Endothelial cell of umbilical vein (primary cell): ENCODE data around the gene CFAP46. TPM values are rescaled to one million over a fixed set of nuclear protein-coding genes. Genes with fewer than 3 reads are reported as not detected.

ENCODE experiments used
- BruUV-seq: library from RNA; stranded (reverse); fragments of 400-500 nt; replicated peaks from 2 replicates; lab custom pipeline; 2021; lab: Mats Ljungman, UMichigan
- CTCF ChIA-PET: fragments of 300-600, 350-600 bp; sonication (Branson Sonifier 250); formaldehyde crosslinking; loops from one replicate; lab custom pipeline; 2021; ENCODE audit warnings: antibody characterized with exemption, inconsistent platforms; lab: Charles Lee
- POLR2A ChIA-PET: fragments of 300-600, 350-600 bp; sonication (Branson Sonifier 250); formaldehyde crosslinking; loops from one replicate; lab custom pipeline; 2021; ENCODE audit warnings: antibody characterized with exemption, inconsistent platforms; lab: Charles Lee
- DNase-seq: peaks from one replicate; pipeline ENCODE4 v3.0.0-alpha.2; 2011; ENCODE audit warnings: low read depth, low spot score
- FAIRE-seq: peaks from 2 replicates; lab custom pipeline; 2011; peaks lifted over from hg19 to GRCh38; lab: Jason Lieb, UNC
- H2AFZ ChIP-seq: 2 replicates; pipeline ENCODE4 v1.6.0; 2012; ENCODE audit warnings: low read depth, low read length, control low read depth, inconsistent platforms
- H3K27ac ChIP-seq: 2 replicates; pipeline ENCODE4 v1.5.1; 2011; ENCODE audit warnings: low read depth, mild to moderate bottlenecking, control low read depth, low read length, moderate library complexity; ENCODE audit not compliant: insufficient read depth
- H3K27me3 ChIP-seq, 2 experiments: 2 replicates each; pipeline versions ENCODE4 v1.6.0 to v1.6.1; 2011; ENCODE audit warnings: low read length in 2 of 2, mixed read lengths in 1 of 2; ENCODE audit not compliant: control insufficient read depth in 2 of 2, insufficient read depth in 2 of 2
- H3K36me3 ChIP-seq, 2 experiments: 2 replicates in 1 of 2; 3 replicates in 1 of 2; pipeline ENCODE4 v1.5.1; 2011; ENCODE audit warnings: low read length in 2 of 2, mild to moderate bottlenecking in 1 of 2, moderate library complexity in 1 of 2; ENCODE audit not compliant: control insufficient read depth in 2 of 2, insufficient read depth in 2 of 2; ENCODE audit errors: extremely low read depth in 1 of 2
- H3K4me1 ChIP-seq: 3 replicates; pipeline ENCODE4 v1.5.1; 2011; ENCODE audit warnings: mild to moderate bottlenecking, low read length; ENCODE audit not compliant: control insufficient read depth, insufficient read depth; ENCODE audit errors: extremely low read depth
- H3K4me2 ChIP-seq: 2 replicates; pipeline ENCODE4 v1.6.1; 2011; ENCODE audit warnings: low read length, control low read depth, mixed read lengths; ENCODE audit not compliant: insufficient read depth
- H3K4me3 ChIP-seq, 3 experiments: fragments of 200-600 bp in 1 of 3; sonication (generic), shearing (Covaris generic) in 1 of 3; replicated peaks in 1 of 3; 2 replicates each; pipeline ENCODE4 v1.5.1; 2011 to 2016; ENCODE audit warnings: control low read depth in 3 of 3, low read length in 3 of 3, mild to moderate bottlenecking in 2 of 3, inconsistent platforms in 1 of 3, low read depth in 1 of 3, moderate library complexity in 1 of 3; ENCODE audit not compliant: insufficient read depth in 1 of 3
- H3K79me2 ChIP-seq: 2 replicates; pipeline ENCODE4 v1.6.0; 2012; ENCODE audit warnings: low read length, inconsistent platforms; ENCODE audit not compliant: control insufficient read depth, insufficient read depth
- H3K9ac ChIP-seq: replicated peaks from 2 replicates; pipeline ENCODE3; 2011; ENCODE audit warnings: low read length, control low read depth; ENCODE audit not compliant: insufficient read depth; ENCODE audit errors: extremely low read depth
- H3K9me1 ChIP-seq: replicated peaks from 3 replicates; pipeline ENCODE4 v1.6.0; 2011; ENCODE audit warnings: mild to moderate bottlenecking, low read length; ENCODE audit not compliant: control insufficient read depth, insufficient read depth; ENCODE audit errors: extremely low read depth
- H3K9me3 ChIP-seq: replicated peaks from 2 replicates; pipeline ENCODE4 v1.5.1; 2012; ENCODE audit warnings: low read length, inconsistent platforms; ENCODE audit not compliant: control insufficient read depth, insufficient read depth
- H4K20me1 ChIP-seq: replicated peaks from 2 replicates; pipeline ENCODE3; 2011; ENCODE audit warnings: mild to moderate bottlenecking, low read length; ENCODE audit not compliant: control insufficient read depth, insufficient read depth; ENCODE audit errors: extremely low read depth
- CTCF ChIP-seq, 2 donors: IDR thresholded peaks; 1 replicate in 1 of 2; 2 replicates in 1 of 2; pipeline ENCODE4 v1.5.1; 2011; ENCODE audit warnings: low read length in 2 of 2, mild to moderate bottlenecking in 2 of 2, moderate library complexity in 2 of 2, control low read depth in 1 of 2, inconsistent platforms in 1 of 2, low read depth in 1 of 2; ENCODE audit not compliant: insufficient read depth in 1 of 2; ENCODE audit errors: extremely low read depth in 1 of 2
- EZH2 ChIP-seq: IDR thresholded peaks from 2 replicates; pipeline ENCODE4 v1.6.1; 2012; ENCODE audit warnings: borderline replicate concordance, low read depth, mild to moderate bottlenecking, moderate library complexity, low read length, inconsistent platforms; ENCODE audit not compliant: severe bottlenecking
- FOS ChIP-seq: IDR thresholded peaks from 2 replicates; pipeline ENCODE4 v1.6.1; 2011; ENCODE audit warnings: mild to moderate bottlenecking, low read length, moderate library complexity, borderline replicate concordance; ENCODE audit not compliant: insufficient read depth
- JUN ChIP-seq: IDR thresholded peaks from 2 replicates; pipeline ENCODE4 v1.6.1; 2011; ENCODE audit warnings: borderline replicate concordance, low read depth; ENCODE audit not compliant: insufficient read length, insufficient read depth
- MYC ChIP-seq: IDR thresholded peaks from one replicate; pipeline ENCODE4 v1.6.1; 2011; ENCODE audit warnings: mild to moderate bottlenecking, low read depth, low read length
- POLR2A ChIP-seq: IDR thresholded peaks from 2 replicates; pipeline ENCODE4 v1.6.1; 2012; ENCODE audit warnings: low read depth, mild to moderate bottlenecking, control low read depth, low read length
- POLR2AphosphoS5 ChIP-seq: IDR thresholded peaks from 2 replicates; pipeline ENCODE4 v1.6.1; 2012; ENCODE audit warnings: low read depth, mild to moderate bottlenecking, control low read depth, low read length, moderate library complexity; ENCODE audit not compliant: insufficient read depth
- dilution Hi-C: fragments of 300-500 bp; cut with MboI; formaldehyde crosslinking; loops from one replicate; pipeline ENCODE4 v1.15.0; 2019; ENCODE audit warnings: low sequenced_read_pairs; ENCODE audit not compliant: extremely low pct_ligation_motif_present
- intact Hi-C: fragments of 100-400 bp; cut with micrococcal nuclease; formaldehyde crosslinking; loops from one replicate; pipeline ENCODE4 v1.10.0; 2022
- polyA plus RNA-seq, 4 experiments: library from polyadenylated mRNA; depleted of rRNA in 3 of 4; stranded (reverse) in 3 of 4; unstranded in 1 of 4; fragments of >200 nt; gene quantifications; 2 replicates each; pipeline versions ENCODE4 v1.2.1 to v1.2.3, GENCODE V29; 2011 to 2012; ENCODE audit warnings: missing spikeins in 1 of 4
- total RNA-seq: library from RNA; stranded (reverse); gene quantifications from 2 replicates; pipeline ENCODE4 v1.2.3, GENCODE V29; 2021

The CFAP46 gene
- total and polyA plus RNA-seq, 2 donors (not counting 3 experiments of a cell fraction or from before 2014, with no cell fraction given): 0.75 to 0.98 TPM

GRCh38 chr10:132890301-132890700 lies 52.1 kb downstream of the CFAP46 start:
- POLR2A ChIA-PET: no interaction called here
- BruUV-seq: no TSS peak
- no peak for FAIRE-seq

More at GRCh38 chr10:132890301-132890700, 52.1 kb downstream of the CFAP46 start:
- dilution Hi-C loops (no loop called here), intact Hi-C loops (no loop called here)
- Histone ChIP-seq H4K20me1 (no peaks in the 10 kb centered on the region), H3K27me3 (no peaks in the 10 kb centered on the region), H3K36me3 (no peaks in the 10 kb centered on the region), H3K4me1 (no peaks in the 10 kb centered on the region), H3K4me2 (no peak overlapping the region), H3K9me1 (no peaks in the 10 kb centered on the region), H3K79me2 (no peaks in the 10 kb centered on the region), H3K9ac (no peak overlapping the region), H3K4me3 (no peak overlapping the region), H2AFZ (no peak overlapping the region), H3K27ac (no peak overlapping the region), H3K9me3 (no peaks in the 10 kb centered on the region)
- TF ChIP-seq POLR2A (no peak), JUN (no peak), POLR2AphosphoS5 (no peak), FOS (no peak), MYC (no peak), CTCF (IDR thresholded peaks at IDR 0.05; ENCODE audit: extremely low read depth in 1 of 2, insufficient read depth in 1 of 2, low read depth in 1 of 2, low read length in 2 of 2) (no peak), EZH2 (no peak)
- no peak for DNase-seq
- CTCF ChIA-PET: no interaction called here
